ENCODE data around the gene HES7.

GRCh38 chr17:8109661-8110455, 14.0 kb downstream of the HES7 start:
- TF ChIP-seq CTCF (IDR thresholded peaks at IDR 0.05) = peak in 5 of 7 experiments; percentile 77 to 90 (median 85)
- no peak for TF ChIP-seq EP300 (IDR thresholded peaks at IDR 0.05)

Measured in stomach (tissue), 4 donors.